ENCODE data around the gene FAM20A. TPM values are rescaled to one million over a fixed set of nuclear protein-coding genes. Genes with fewer than 3 reads are reported as not detected.

FAM20A gene
- total and polyA plus RNA-seq, 4 donors = 11.5 to 46.5 (median 14.7) TPM

DNA sequence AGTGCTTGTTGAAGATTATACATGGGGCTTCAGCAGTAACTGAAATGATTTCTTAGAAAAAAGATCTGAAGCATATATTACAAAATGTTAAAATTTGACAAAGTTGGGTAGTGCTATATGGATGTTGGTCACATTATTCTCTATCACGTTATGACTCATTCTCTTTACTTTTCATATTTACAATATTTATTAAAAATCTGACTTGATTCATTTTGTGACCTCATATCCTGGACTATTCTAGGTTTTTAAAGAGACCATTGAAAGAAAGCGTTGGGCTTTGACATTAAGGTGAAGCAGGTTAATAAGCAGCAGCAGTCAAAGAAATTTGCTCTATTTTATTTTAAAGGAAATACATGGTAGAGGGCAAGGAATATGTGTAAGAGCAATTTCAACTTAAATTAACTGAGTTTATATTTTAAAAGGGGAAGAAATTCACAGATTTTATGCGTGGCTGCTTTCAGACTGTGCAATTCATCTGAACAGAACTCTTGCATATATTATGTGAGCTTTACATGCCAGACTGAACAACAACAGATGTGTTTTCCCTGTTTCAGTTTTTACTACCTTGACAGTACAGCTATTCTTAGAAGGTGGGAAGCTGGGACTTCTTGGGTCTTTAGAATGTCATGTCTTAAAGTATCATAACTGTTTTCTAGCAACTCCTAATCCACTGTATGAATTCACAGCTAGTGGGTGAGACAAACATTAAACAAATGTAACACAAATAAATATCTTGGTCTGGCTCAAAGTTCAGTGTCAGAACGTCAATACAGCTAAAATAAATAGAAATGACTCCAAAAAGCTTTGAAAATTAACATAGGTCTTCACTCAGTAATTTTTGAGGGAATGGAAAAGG, 10.4 kb upstream of the FAM20A start:
- no CpG with 5 or more reads among the region's 4 CpGs for WGBS (ENCODE audit: insufficient coverage)
- H3K9me3 ChIP-seq (ENCODE audit: control insufficient read depth, insufficient read depth, low read length) = peaks cover 10% of the 10 kb centered on the region
- DNase-seq (ENCODE audit: low read depth in 4 of 6, low spot score in 6 of 6) = peak in 1 of 6 donors; percentile 80
- no peak overlapping the region for H3K27ac ChIP-seq (ENCODE audit: low read depth, low read length)
- H3K4me1 ChIP-seq (ENCODE audit: control insufficient read depth, insufficient read depth, low read length) = no peaks in the 10 kb centered on the region
- no peak overlapping the region for H3K4me3 ChIP-seq (ENCODE audit: low read depth, low read length)
- no peaks in the 10 kb centered on the region for H3K36me3 ChIP-seq (ENCODE audit: control insufficient read depth, insufficient read depth, low read length)
- H3K27me3 ChIP-seq (ENCODE audit: control insufficient read depth, insufficient read depth, low read length) = no peaks in the 10 kb centered on the region

DNA sequence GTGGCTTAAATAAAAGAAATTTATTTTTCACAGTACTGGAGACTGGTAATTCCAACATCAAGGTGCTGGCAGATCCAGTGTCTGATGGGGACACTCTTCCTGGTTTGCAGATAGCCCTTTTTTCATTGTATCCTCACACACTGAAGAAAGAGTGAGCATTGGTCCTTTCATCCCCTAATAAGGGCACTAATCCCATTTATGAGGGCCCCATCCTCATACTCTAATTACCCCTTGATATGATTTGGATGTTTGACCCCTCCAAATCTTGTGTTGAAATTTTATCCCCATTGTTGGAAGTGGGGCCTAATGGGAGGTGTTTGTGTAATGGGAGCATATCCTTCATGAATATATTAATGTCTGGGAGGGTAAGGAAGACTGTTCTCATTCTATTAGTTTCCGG, 9.4 kb upstream of the FAM20A start:
- no CpG with 5 or more reads among the region's 1 CpG for WGBS (ENCODE audit: insufficient coverage)
- no peak for DNase-seq (ENCODE audit: low read depth in 4 of 6, low spot score in 6 of 6)
- Histone ChIP-seq H3K27ac (ENCODE audit: low read depth, low read length) (no peak overlapping the region), H3K36me3 (ENCODE audit: control insufficient read depth, insufficient read depth, low read length) (no peaks in the 10 kb centered on the region), H3K4me3 (ENCODE audit: low read depth, low read length) (no peak overlapping the region), H3K4me1 (ENCODE audit: control insufficient read depth, insufficient read depth, low read length) (no peaks in the 10 kb centered on the region), H3K27me3 (ENCODE audit: control insufficient read depth, insufficient read depth, low read length) (no peaks in the 10 kb centered on the region), H3K9me3 (ENCODE audit: control insufficient read depth, insufficient read depth, low read length) (peaks cover 10% of the 10 kb centered on the region)

DNA sequence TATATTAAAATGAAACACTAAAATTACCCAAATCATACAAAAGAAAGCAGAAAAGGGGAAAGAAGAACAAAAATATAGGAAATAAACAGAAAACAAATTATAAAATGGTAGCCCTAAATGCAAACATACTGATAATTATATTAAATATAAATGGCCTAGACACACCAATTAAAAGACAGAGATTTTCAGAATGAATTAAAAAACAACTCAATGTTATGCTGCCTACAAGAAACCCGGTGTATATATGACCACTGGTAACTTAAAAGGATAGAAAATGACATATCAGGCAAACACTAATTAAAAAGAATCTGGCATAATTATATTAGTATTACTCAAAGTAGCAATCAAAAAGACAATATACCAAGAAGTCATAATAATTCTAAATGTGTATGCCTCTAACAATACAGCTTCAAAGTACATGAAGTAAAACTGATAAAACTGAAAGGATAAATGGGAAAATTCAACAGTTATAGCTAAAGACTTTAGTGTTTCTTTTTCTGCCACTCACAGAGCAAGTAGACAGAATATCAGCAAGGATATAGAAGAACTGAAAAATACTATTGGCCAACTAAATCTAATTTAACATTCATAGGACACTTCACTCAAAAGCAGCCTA, 7.5 kb upstream of the FAM20A start:
- no peaks in the 10 kb centered on the region for H3K36me3 ChIP-seq (ENCODE audit: control insufficient read depth, insufficient read depth, low read length)
- WGBS (ENCODE audit: insufficient coverage) = no CpG with 5 or more reads among the region's 1 CpG
- H3K27me3 ChIP-seq (ENCODE audit: control insufficient read depth, insufficient read depth, low read length) = no peaks in the 10 kb centered on the region

DNA sequence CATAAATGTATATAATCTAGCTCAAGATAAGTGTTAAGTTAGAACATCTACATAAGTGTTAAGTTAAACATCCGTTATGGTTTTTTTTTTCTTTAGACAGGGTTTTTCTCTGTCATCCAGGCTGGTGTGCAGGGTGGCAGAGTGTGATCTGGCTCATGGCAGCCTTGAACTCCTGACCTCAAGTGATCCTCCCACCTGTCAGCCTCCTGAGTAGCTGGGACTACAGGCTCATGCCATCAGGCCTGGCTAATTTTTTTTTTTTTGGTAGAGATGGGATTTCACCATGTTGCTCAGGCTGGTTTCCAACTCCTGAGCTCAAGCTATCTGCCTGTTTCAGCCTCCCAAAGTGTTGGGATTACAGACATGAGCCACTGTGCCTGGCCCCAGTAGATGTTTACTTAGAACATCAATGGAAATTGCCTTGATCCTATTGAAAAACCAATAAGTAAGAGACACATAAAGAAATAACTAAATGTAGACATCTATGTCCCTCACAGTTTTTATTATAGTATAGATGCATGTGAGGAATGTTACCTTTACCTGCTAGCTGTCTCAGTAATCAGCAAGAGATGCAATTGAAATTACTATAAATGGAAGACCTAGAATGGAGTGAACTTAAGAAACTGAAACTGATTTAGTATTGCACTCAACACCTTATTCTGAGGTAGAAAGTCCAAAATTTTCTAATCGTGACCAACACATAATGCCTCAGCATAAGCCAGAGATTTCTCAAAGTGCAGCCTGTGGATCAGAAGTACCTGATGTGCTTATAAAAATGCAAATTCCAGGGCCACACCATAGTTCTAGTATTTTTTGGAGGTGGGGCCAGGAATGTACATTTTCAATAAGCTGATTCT, 5.5 kb upstream of the FAM20A start:
- no peak overlapping the region for H3K27ac ChIP-seq (ENCODE audit: low read depth, low read length)
- H3K9me3 ChIP-seq (ENCODE audit: control insufficient read depth, insufficient read depth, low read length) = peaks cover 10% of the 10 kb centered on the region
- H3K4me1 ChIP-seq (ENCODE audit: control insufficient read depth, insufficient read depth, low read length) = no peaks in the 10 kb centered on the region
- peaks cover 14% of the 10 kb centered on the region for H3K27me3 ChIP-seq (ENCODE audit: control insufficient read depth, insufficient read depth, low read length)
- no peak for DNase-seq (ENCODE audit: low read depth in 4 of 6, low spot score in 6 of 6)
- H3K4me3 ChIP-seq (ENCODE audit: low read depth, low read length) = no peak overlapping the region
- WGBS (ENCODE audit: insufficient coverage) = no CpG with 5 or more reads among the region's 2 CpGs
- H3K36me3 ChIP-seq (ENCODE audit: control insufficient read depth, insufficient read depth, low read length) = no peaks in the 10 kb centered on the region

More for the DNA sequence above, 7.5 kb upstream of the FAM20A start:
- Histone ChIP-seq H3K4me1 (ENCODE audit: control insufficient read depth, insufficient read depth, low read length) (no peaks in the 10 kb centered on the region), H3K27ac (ENCODE audit: low read depth, low read length) (no peak overlapping the region), H3K9me3 (ENCODE audit: control insufficient read depth, insufficient read depth, low read length) (peaks cover 10% of the 10 kb centered on the region), H3K4me3 (ENCODE audit: low read depth, low read length) (no peak overlapping the region)
- DNase-seq (ENCODE audit: low read depth in 4 of 6, low spot score in 6 of 6) = no peak

DNA sequence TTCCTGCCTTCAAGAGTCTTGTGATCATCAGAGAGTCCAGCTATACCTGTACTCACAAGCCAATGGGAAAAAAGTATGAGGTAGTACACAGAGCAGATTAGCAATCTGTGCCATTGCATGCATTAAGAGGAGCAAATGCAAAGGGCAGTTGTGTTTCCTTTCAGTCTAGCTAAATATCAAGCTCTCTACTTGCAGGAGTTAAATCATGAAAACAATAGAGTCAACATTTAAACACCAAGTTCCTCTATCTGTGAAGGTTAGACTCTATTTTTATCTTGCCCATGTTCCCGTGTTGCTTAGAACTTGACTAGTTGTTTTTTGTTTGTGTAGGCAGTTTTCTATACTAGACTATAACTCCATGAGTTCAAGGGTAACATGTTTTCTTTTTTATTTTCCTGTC, 4.7 kb upstream of the FAM20A start:
- Histone ChIP-seq H3K9me3 (ENCODE audit: control insufficient read depth, insufficient read depth, low read length) (peaks cover 10% of the 10 kb centered on the region), H3K27ac (ENCODE audit: low read depth, low read length) (no peak overlapping the region)
- WGBS (ENCODE audit: insufficient coverage) = no CpG with 5 or more reads among the region's 1 CpG

DNA sequence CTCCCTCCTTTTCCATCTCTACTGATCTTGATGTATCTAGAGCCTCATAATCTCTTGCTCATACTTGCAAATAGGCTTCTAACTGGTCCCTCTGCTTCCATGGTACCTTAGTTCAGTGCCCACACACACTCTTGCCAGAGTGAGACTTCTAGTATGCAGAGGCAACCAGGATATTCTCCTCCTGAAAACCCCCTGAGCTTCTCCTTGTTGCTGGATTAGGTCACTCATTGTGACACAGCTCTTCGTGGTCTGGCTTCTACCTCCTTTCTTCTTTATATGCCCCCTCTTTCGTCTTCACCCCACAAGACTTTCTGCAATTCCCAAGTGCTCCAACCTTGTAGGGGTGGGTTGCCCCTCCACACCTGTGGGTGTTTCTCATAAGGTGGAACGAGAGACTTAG, 2.5 kb upstream of the FAM20A start:
- Histone ChIP-seq H3K4me1 (ENCODE audit: control insufficient read depth, insufficient read depth, low read length) (peaks cover 17% of the 10 kb centered on the region), H3K36me3 (ENCODE audit: control insufficient read depth, insufficient read depth, low read length) (no peaks in the 10 kb centered on the region)
- WGBS (ENCODE audit: insufficient coverage) = no CpG with 5 or more reads among the region's 3 CpGs

More for the DNA sequence above, 4.7 kb upstream of the FAM20A start:
- no peak overlapping the region for H3K4me3 ChIP-seq (ENCODE audit: low read depth, low read length)
- H3K4me1 ChIP-seq (ENCODE audit: control insufficient read depth, insufficient read depth, low read length) = peaks cover 6% of the 10 kb centered on the region
- no peaks in the 10 kb centered on the region for H3K36me3 ChIP-seq (ENCODE audit: control insufficient read depth, insufficient read depth, low read length)
- DNase-seq (ENCODE audit: low read depth in 4 of 6, low spot score in 6 of 6) = no peak
- peaks cover 21% of the 10 kb centered on the region for H3K27me3 ChIP-seq (ENCODE audit: control insufficient read depth, insufficient read depth, low read length)

DNA sequence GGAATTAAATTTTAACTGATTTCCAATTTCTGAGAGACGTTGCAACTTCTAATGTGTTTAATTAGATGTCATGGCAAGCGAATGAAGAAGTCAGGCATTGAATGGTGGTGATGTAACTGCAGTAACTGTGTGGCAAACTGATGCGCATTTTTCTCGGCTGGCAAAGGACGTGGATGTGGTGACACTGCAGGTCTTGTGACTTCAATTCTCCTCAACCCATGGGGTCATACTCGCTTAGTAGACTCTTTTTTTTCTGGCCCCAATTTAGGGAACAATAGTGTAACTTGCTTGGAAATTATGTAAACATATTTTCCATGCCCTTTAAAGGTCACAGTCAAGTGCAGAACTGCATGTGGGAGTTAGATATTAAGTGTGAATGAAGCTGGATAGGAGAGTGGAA, 1.9 kb upstream of the FAM20A start:
- Histone ChIP-seq H3K27ac (ENCODE audit: low read depth, low read length) (no peak overlapping the region), H3K27me3 (ENCODE audit: control insufficient read depth, insufficient read depth, low read length) (peaks cover 32% of the 10 kb centered on the region)
- DNase-seq (ENCODE audit: low read depth in 4 of 6, low spot score in 6 of 6) = no peak

More for the DNA sequence above, 2.5 kb upstream of the FAM20A start:
- H3K27ac ChIP-seq (ENCODE audit: low read depth, low read length) = no peak overlapping the region
- H3K4me3 ChIP-seq (ENCODE audit: low read depth, low read length) = no peak overlapping the region
- peaks cover 32% of the 10 kb centered on the region for H3K27me3 ChIP-seq (ENCODE audit: control insufficient read depth, insufficient read depth, low read length)
- no peak for DNase-seq (ENCODE audit: low read depth in 4 of 6, low spot score in 6 of 6)
- H3K9me3 ChIP-seq (ENCODE audit: control insufficient read depth, insufficient read depth, low read length) = peaks cover 2% of the 10 kb centered on the region

DNA sequence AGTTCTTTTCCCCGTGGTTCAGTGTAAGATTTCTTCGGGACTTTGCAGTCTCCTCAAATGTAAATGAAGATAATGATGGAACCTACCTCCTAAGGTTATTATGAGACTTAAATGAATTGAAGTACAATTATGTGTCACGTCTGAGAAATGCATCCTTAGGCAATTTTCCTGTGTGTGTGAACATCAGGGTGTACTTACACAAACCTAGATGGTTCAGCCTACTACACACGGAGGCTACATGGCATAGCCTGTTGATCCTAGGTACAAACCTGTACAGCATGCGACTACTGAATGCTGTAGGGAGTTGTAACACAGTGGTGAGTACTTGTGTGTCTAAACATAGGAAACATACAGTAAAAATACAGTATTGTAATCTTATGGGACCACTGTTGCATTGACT, 1.1 kb upstream of the FAM20A start:
- H3K27ac ChIP-seq (ENCODE audit: low read depth, low read length) = no peak overlapping the region
- no peak overlapping the region for H3K4me3 ChIP-seq (ENCODE audit: low read depth, low read length)
- H3K9me3 ChIP-seq (ENCODE audit: control insufficient read depth, insufficient read depth, low read length) = no peaks in the 10 kb centered on the region
- peaks cover 32% of the 10 kb centered on the region for H3K27me3 ChIP-seq (ENCODE audit: control insufficient read depth, insufficient read depth, low read length)
- no peak for DNase-seq (ENCODE audit: low read depth in 4 of 6, low spot score in 6 of 6)
- 57% methylated on average over 1 of the region's 5 CpGs for WGBS (ENCODE audit: insufficient coverage)
- peaks cover 17% of the 10 kb centered on the region for H3K4me1 ChIP-seq (ENCODE audit: control insufficient read depth, insufficient read depth, low read length)
- no peaks in the 10 kb centered on the region for H3K36me3 ChIP-seq (ENCODE audit: control insufficient read depth, insufficient read depth, low read length)

More for the DNA sequence above, 1.9 kb upstream of the FAM20A start:
- H3K36me3 ChIP-seq (ENCODE audit: control insufficient read depth, insufficient read depth, low read length) = no peaks in the 10 kb centered on the region
- peaks cover 17% of the 10 kb centered on the region for H3K4me1 ChIP-seq (ENCODE audit: control insufficient read depth, insufficient read depth, low read length)
- H3K4me3 ChIP-seq (ENCODE audit: low read depth, low read length) = no peak overlapping the region
- H3K9me3 ChIP-seq (ENCODE audit: control insufficient read depth, insufficient read depth, low read length) = peaks cover under 1% of the 10 kb centered on the region
- 95% methylated on average over 4 of the region's 6 CpGs for WGBS (ENCODE audit: insufficient coverage)

DNA sequence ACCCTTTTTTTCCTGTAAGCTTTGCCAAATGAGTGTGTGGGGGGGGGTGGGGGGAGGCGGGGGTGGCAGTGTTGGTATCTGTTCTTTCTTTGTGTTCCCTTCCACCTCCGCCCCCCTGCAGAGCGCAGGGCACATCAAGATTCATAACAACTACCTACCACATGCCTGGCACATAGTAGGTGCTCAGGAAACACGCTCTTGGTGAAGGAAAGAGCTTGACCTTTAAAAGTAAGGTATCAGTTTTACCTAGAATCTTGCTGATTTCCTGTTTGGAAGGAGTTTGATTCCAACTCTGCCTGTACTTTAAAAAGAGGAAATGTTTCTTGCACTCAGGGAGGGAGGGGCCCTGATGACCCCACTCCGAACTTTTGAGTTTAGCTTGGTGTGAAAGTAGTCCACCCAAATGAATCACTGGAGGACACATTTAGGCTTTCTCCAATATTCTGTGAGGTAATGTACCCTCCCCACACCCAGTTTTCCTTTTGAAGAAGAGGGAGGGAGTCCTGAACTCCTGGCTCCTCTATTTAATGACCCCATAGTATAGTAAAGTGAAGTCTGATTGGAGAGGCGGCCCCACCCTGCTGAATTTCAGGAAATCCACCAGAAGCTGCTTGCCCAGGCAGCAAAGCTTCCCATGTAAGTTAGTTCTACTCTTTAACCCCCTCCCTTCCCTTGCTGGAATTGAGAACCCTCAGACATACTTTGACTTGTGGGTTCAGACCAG, 560 bp upstream of the FAM20A start:
- 60% methylated on average over 1 of the region's 6 CpGs for WGBS (ENCODE audit: insufficient coverage)
- DNase-seq (ENCODE audit: low read depth in 4 of 6, low spot score in 6 of 6) = no peak
- peak overlapping the region; percentile 36 for H3K4me3 ChIP-seq (ENCODE audit: low read depth, low read length)
- no peaks in the 10 kb centered on the region for H3K9me3 ChIP-seq (ENCODE audit: control insufficient read depth, insufficient read depth, low read length)
- H3K27me3 ChIP-seq (ENCODE audit: control insufficient read depth, insufficient read depth, low read length) = peaks cover 32% of the 10 kb centered on the region
- peaks cover 17% of the 10 kb centered on the region for H3K4me1 ChIP-seq (ENCODE audit: control insufficient read depth, insufficient read depth, low read length)
- H3K36me3 ChIP-seq (ENCODE audit: control insufficient read depth, insufficient read depth, low read length) = no peaks in the 10 kb centered on the region
- peak overlapping the region; percentile 47 for H3K27ac ChIP-seq (ENCODE audit: low read depth, low read length)
